Sigmoid colon (tissue), 4 donors: Measurements from ENCODE around the gene TMEM59.

Source experiments
- EP300 ChIP-seq, 4 donors: sonication (generic); formaldehyde crosslinking; IDR thresholded peaks; one replicate each; pipeline ENCODE4 v1.6.1; 2017; ENCODE audit warnings: antibody characterized with exemption in 4 of 4
- POLR2A ChIP-seq, 2 donors: fragments of 450-650 bp; IDR thresholded peaks; one replicate each; pipeline ENCODE4 v1.6.1; 2016; ENCODE audit warnings: antibody characterized with exemption in 2 of 2, mild to moderate bottlenecking in 2 of 2, moderate library complexity in 2 of 2
- POLR2AphosphoS5 ChIP-seq, 4 donors: sonication (generic); formaldehyde crosslinking; IDR thresholded peaks; one replicate each; pipeline ENCODE4 v1.6.1; 2017; ENCODE audit warnings: antibody characterized with exemption in 4 of 4

GRCh38 chr1:54028306-54029251 is 24.4 kb downstream of the TMEM59 start:
- TF ChIP-seq EP300 (IDR thresholded peaks at IDR 0.05) = no peak
- no peak for TF ChIP-seq POLR2AphosphoS5 (IDR thresholded peaks at IDR 0.05)
- TF ChIP-seq POLR2A (IDR thresholded peaks at IDR 0.05) = no peak
